Stimulated activated CD4-positive, alpha-beta T cell treated with anti-CD3 and anti-CD28 coated beads, TNF-alpha, amount 100 ng/mL, for 24 hours (primary cell): ENCODE results near the gene ZFHX2.

ENCODE experiments used
- DNase-seq, 3 experiments: peaks; one replicate each; pipeline ENCODE4 v3.0.0-alpha.2; 2020; ENCODE audit warnings: low read depth in 3 of 3

The ZFHX2 gene

DNA sequence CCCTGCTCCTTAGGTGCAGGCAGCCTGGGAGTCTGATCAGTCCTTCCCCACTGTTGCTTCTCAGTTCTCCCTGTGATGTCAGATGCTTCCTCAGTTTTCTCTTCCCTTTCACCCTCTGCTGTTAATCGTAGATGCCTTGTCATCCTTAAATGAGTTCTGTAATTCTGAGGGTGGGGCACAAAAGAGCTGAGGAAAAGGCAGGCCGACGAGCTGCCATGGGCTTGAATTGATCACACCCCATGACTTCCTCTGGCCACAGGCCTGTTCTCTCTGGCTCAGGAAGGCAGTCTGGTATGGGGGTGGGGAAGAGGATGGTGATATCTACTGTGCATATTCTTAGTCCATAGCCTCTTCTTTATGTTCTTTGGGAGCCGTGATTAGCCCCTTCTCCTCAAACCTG, 21.3 kb upstream of the ZFHX2 start:
- DNase-seq: no peak

DNA sequence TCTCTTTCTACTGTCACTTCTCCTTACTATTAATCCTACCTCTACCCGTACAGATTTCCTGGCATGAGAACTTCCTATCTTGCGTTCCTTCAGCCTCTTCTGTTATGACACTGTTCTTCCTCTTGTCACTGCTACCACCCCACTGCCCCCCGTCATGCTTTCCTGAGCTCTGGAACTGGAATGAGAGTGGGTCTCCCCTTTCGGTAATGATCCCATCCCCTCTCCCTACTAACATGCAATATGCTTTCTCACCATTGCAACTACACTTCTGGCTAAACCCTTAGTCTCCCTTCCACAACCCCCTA, 20.9 kb upstream of the ZFHX2 start:
- no peak for DNase-seq

DNA sequence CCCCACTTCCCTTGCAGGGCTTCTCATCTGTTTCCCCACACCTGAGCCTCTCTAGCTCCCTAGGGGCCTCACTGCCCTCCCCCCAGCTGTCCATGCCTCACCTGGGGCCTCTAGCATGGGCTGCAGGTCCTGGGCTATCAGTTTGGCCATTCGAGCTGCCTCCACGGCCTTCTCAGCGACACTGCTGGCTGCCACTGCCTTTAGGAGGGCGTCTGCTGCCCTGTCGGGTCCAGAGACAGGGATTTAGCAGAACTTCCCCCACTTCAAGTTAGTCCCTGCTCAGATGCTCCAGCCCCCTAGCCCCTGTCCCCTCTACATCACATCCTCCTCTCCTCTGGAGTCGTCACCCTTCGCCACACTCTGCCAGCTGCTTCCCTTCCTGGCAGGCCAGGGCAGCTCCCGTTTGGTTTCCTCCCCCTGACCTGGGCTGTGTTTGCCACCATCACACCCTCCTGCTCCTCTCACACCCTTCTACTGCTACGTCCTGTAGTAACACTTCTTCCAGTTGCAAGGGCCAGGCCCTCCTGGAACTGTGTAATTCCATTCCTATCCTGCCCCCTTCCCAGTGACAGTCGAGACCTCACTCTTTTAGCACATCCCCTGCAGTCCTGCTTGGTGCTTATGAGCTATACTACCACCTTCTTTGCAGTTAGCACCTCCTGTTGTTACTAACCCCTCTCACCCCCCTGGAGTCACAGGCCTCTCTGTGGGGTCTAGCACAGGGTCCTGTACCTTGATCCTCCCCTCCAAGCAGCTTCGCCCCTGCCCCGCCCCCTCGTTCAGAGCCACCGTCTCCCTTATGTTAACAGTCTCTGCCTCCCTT, 20.3 kb upstream of the ZFHX2 start:
- DNase-seq: no peak

DNA sequence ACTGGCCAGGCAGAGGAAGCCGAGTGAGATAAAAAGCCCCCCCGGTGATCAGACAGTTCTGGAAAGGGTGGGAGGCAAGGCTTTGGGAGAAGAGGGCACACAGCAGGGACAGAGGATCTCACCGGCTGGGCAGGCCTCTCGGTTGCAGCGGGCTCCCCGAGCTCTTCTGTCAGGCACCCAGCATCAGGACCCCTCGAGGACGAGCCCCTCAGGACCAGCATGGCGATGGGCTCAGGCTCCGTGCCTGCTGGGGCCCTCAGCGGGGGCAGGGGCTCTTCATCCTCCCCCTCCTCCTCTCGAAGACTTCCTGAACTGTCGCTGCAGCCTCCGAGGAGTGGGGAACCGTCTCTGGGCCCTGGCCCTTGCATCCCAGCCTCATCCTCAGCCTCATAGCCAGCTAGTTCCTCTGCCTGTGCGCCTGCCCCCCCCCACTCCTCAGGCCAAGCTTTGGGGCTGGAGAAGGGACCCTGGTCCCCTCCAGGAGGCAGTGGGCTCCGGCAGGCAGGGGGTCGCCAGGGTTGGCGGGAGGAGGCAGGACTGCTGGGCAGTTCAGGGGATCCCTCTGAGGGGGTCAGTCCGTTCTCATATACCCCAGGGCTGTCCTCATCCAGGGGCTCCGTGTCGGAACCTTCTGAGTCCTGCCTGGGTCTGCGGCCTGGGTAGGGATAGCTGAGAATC, 19.4 kb upstream of the ZFHX2 start:
- no peak for DNase-seq

DNA sequence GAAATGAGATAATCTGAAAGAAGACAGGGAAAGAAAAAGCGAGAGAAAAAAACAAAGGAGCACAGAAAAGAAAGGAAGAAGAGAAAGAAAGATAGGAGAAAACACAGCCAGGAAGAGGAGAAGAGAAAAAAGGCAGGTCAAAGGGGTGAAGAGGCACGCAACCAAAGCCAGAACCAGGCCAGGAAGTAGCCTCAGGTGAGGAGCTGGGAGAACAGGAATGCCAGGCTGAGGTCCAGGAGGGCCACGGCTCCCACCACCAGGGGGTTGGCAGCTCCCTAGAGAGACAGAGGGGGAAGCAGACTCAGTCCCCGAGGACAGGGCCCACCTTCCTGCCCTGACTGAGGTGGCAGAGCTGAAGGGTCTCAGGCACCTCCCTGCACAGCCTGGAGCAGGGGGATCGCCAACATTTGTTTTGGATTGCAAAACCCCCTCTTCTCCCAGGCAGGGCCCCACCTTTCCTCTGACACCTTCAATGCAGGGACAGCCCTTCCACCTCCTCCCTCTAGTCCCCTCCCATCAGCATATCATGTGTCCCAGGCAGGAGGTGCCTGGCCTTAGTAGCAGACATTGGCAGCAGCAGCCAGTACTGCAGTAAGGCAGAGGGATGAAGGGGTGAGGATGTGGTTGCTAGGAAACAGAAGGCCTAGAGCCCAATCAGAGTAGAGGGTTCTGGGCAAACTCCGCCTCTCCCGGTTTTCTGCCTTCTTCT, 18.0 kb upstream of the ZFHX2 start:
- no peak for DNase-seq

DNA sequence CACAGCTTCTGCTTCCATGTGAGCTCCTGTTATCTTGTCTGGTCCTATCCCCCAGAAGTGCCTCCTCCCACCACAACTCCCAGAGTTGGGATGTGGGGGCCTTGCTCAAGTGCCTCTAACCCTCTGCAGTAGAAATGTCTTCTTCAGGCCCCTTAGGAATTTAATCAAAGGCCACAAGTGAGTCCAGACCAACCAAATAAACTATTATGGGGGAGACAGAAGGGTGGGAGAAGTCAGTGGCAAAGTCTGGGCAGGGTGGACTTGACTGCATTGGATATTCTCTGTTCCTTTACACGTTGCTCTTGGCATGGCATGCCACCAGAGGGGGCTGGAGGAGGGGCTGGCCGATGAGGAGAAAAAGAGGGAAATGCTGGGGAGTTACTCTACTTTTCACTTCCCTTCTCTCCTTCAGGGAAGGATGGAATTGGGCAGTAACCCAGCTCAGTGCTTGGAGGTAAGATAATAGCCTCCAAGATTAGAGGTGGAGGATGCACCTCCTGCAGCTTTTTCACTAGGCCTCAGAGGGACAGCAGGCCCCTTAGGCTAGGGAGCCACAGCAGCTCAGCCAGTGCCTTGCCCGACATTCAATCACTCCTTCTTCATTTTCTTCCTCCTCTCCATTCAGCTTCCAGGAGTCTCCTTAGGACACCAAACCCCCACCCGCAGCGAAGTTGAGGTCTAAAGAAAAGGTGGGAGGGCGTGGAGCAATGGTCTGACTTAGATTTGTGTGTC, 17.2 kb upstream of the ZFHX2 start:
- DNase-seq: no peak

DNA sequence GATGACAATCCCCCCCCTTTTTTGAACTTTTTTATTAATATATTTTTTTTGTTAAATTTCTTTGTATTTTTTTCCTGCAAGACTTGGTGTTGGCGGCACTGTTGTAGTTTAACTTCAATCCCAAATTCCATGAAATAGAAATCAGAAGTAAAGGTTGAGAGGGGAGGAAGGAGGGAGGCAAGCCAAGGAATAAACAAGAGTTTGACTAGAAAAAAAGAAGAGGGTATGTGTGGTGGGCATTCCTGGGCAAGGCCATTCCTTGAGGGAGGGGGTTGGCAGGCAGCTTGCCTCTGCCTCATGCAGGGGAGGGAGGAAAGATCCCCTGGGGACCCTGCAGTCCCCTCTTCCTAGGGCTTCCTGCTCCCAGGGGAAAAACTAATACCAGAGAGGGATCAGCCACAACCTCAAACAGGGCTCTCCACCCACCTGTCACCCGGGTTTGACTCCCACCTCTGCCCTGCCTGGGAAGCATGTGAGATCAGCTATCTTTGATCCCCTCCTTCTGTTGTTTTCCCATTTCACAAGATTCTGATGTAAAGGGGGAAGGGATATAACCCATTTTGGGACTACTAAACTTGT, 16.5 kb upstream of the ZFHX2 start:
- DNase-seq: no peak

DNA sequence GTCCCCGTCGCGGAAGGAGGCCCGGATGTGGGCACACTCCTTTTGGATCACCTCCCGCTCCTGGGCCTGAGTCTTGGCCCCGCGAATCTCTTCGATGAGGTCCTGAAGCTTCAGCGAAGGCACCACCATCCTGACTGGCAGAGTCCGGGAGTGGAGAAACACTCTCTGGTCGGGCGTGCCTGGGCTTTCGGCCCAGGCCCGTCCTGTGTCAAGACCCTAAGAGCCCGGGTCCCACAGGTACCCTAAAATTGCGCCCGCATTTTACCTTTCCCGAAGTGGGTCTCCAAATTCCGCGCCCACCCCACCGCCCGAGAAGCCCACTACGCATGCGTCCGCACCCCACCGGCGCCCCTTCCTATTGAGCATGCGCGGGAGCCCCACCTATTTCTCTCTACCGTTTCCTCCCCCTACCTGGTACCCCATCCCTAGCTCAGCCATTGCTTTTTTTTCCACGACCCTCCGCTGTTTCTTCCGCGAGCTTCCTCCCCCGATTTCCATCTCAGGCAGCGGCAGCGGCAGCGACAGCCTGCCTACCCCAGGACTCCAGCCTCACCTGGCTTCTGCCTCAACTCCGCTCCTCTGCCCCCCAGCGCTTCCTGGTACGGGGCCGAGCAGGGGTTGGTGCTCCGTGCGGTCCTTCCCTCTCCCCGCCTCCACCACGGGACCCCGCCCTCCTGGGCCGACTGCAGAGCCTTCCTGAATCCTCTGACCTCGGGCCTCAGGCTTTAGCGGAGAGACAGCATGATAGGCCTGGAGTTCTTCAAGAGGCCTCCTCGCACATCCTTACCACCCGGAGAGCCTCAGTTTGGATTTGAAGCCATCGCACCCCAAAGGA, 15.8 kb upstream of the ZFHX2 start, which contains the start of gene AP1G2:
AP1G2 (minus strand) TSS at position 606 of the 835 bp plus-strand sequence; CDS start at position 129, 477 bp downstream.
- DNase-seq: peak; percentile 76 to 93 (median 78)

DNA sequence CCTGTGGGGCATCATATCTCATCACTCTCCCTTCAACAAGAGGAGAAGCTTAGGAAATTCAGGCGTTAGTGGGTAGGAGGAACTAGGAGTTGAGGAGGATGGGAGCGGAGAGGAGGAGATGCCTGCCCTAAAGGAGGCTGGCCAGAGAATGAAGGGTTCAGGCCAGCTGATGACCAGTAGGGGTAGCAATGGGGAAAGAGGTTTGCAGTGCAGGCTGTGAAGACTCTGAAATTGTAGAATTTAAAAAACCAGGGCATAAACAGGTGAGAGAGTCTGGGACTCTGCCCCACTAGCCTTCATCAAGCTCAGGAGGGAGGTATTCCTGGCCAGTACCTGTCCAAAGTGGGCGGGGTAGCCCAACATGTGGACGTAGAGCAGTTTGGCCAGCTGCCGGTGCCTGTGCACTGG, 15.2 kb upstream of the ZFHX2 start:
- DNase-seq: no peak

DNA sequence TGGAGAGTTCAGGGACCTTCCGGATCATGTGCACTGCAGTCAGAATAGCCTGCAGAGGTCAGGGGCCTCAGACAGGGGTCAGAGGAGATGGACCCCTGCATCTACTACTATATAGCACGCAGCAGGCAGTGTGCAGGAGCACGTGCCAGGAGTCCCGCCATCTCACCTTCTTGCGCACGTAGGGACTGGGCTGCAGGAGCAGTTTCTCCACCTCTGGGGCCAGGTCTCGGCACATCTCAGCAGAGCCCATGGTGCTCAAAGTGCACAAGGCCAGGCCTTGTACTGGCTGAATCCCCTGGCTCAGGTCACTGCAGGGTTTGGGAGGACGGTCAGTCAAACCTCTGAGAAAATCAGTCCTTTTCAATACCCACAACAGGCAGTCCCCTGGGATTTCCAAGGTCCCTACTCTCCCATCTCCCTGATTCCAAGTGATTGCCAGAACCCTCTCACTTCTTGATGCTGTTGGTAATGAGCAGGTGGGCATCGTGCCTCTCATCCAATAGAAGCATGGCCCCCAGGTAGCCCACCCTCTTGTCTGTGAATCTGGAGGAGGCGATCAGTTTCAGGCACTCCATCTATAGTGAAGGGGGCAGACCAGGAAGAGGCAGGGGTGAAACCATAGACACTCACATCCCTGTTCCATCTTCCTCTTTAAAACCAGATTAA, 14.7 kb upstream of the ZFHX2 start:
- no peak for DNase-seq

DNA sequence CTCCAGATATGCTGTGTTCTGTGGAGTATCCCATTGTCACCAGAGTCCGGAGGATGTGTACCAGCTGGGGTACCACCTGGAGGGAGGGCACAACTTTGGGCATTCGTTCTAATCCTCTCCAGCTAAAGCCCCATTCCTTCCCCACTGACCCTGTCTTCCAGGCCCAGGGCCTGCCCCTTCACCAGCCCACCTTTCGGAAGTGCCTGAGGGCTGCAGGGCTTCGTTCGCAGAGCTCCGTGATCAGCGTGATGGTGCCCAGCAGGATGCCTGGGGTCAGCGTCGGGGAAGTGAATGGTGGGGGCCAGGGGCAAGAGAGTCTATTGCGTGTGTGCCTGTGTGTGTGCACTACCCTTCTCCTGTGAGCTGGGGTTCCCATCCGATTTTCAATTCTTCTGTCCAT, 14.1 kb upstream of the ZFHX2 start:
- DNase-seq: no peak

DNA sequence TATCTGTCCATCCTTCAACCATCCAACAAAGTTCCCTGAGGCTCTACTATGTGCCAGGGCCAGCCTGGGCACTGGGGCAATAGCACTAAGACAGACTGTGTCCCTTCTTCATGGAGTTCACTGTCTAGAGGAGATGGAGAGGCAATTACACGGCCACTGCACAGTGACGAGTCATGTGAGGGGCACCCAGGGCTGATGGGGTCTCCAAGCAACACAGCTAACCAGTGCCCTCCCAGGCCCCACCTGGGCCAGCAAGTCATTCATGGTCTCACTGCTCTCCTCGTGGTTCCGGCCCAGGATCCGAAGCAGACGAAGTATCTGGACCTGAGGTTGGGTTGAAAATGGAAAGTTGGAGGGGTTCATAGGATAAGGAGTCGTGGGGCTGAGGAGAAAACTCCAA, 13.3 kb upstream of the ZFHX2 start:
- DNase-seq: no peak

DNA sequence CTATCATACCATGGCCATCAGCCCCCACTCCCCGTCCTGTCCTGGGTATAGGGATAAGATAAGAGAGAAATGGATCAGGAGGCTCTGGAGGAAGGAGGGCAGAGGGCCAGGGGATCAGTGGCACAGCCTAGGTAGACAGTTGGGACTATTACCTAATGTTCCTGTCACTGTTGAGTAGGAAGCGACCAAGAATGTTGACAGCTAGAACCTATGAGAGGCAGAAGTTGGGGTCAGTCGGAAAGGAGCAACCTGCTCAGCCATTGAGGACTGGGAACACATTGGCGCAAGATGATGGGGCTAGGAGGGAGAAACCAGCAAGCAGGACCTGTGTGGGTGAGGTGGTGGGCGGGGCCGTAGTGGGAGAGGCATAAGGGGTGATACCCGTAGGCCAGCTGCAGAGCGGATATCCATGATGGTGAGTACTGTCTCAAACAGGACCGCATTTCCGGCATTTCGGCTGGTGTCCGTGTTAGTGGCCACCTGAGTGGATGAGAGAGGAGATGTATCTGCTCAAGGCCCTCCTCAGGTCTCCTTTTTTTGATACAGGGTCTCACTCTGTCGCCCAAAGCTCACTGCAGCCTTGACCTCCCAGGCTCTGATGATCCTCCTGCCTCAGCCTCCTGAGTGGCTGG, 12.7 kb upstream of the ZFHX2 start:
- no peak for DNase-seq

DNA sequence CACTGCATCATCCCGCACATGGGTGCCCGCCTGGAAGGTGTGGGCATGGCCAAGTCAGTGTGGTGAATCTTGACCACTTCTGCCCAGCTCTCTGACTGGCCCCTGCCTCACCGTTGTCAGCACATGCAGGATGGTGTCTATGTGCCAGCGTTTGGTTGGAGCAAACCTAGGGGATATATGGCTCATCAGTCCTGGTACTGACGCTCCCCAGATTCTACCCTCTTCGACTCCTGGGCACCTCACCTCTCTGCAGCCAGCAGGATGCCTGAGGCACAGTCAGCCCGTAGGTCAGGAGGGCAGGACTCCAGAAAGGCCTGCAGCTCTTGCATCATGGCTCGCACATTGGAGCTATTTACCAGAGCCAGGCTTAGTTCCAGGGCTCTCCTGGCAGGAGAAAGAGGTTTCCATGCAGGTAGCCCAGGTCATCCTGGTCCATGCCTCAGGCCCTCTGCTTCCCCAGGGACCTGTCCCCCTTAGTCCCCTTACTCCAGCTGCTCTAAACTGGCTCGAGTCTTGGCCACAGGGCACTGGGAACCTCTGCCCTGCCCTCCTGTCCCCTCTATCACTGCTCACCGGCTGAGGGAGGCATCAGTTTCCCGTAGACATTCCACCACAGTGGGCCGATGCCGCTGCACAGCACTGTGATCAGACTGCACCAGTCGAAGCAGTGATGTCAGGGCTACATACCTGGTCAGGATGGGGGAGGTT, 12.1 kb upstream of the ZFHX2 start:
- DNase-seq: no peak

DNA sequence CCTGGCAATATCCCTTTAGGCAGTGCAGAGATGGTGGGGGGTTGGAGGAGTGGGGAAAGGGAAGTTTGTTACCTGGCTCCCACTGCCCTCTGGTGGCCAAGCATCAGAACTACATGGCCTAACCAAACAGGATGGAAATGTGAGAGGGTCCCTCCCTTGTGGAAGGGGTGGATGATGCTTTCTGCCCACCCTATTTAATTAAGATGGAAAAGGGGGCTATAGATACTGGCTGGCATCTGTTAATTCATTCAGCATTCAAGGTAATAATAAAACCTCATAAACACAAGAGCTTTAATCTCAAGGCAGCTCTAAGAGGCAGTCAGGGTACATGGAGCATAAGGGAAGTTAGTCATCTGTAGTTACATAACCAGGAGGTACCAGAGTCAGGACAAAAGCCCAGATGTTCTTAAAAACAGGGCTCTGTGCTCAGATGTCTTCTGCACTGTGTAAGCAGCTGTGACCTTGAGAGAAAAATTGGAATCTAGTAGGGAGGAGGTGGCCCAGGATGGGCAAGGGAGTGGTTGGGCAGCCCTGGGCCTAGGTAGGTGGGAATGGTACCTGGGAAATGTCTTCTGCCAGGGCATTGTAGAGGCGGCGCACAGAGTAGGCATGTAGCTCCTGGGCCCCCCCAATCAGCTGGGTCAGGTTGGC, 11.4 kb upstream of the ZFHX2 start:
- peak; percentile 35 to 50 (median 45) for DNase-seq

DNA sequence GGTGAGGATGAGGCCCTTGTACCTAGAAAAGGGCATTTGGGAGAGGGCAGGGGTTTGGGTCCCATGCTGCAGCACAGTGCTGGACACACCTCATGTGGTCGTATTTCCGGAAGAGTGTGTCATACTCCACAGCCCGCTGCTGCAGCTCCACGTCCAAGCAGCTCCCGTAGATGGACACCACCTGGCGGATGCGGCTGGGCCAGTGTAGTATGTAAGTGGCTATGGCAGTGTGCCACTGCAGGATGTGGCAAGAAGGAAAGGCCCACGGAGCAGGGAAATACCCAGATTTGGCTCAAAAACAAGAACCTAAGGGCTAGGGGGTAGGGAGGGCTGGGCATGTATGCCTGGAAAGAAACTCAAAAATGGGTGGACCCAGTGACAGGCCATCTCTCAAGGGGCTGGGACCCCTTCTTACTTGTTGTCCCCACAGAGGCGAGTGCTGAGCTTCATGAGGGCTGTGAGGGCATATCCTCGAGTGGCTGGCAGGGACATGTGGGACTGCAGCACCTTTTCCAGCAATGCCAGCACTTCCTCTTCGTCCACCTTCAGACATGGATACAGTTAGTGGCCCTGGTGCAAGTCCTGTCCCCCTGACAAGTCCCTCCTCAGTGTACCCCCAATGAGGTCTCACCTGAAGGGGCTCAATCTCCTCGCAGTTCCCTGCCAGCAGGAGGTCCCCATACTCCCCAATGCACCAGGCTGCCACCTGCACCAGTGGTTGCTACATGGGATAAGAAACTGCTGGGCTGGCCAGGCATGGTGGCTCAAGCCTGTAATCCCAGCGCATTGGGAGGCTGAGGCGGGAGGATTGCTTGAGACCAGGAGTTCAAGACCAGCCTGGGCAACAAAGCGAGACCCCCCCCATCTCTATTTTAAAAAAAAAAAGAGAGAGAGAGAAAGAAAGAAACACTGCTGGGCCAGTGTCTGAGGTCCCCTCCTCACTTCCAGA, 10.6 kb upstream of the ZFHX2 start:
- DNase-seq: no peak

DNA sequence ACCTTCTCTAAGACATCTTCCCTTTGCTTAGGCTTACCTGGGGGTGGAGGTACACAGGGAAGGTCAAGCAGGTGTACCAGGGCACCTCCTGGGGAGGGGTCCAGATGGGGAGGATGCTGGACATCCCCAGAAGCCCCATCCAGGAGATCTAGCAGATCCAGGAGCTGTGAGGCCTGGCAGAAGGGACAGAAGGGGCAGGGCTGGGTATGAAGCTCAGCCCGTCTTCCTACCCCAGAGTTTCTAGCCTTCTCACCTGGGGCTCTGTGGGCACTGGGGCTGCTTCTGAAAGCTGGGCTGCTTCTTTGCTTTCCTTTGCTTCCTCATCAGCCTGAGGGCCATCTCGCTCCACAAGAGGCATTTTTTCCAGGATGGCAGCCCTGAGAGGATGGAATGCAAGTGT, 9.7 kb upstream of the ZFHX2 start:
- no peak for DNase-seq
